GM21786 (cell line): ENCODE results near the gene HLA-E.
A peak's percentile ranks its signal among the peaks of the same experiment; 100 is the strongest.
"Not testable (repeated sequence)": the region's sequence is repeated elsewhere in the genome, so short reads cannot be mapped to it uniquely, and the experiment has no call there.

ENCODE experiments used
- ATAC-seq: cut with Tn5 transposase; IDR thresholded peaks from one replicate; pipeline ENCODE4 v1.9.1; 2021; ENCODE audit not compliant: unreplicated experiment

HLA-E gene

DNA sequence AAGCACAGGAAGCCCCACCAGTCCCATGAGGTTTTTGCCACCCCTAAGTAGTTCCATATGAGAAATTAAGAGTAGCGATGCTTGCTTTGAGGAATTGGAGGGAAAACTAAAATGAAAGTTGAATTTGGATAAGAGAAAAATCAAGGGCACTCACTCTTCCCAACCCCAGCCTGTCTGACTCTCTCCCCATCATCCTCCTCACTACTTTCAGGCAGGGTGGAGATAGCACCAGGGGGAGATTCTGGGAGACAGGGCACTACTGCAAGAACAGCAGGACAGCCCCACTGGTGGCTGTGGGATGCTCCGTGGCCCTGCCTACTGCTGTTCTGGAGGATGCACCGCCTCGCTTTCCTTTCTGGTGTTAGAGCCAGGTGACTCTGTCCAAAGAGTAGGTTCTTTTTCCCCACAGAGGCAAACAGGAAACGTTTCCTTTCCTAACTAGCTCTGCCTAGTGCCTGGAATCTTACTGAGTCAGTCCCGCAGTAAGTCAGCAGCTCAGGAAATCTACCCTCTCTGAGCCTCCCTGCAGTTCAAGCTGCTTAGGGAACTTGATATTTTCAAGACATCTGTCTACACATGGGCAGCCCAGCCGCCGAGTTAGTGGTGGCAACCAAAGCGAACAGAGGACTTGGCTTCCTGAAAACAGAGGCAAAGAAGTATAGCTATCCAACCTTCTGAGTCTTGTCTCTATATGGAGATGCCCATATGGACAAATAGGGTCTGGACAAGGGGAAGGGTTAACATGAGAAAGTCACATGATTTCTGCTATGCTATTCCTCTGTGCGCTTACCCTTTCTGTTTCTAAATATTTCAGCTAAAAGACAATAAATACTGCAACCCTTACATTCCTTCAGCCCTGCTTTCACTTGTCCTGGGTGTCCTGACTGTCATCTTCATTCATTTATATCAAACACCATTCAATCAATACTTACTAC is 11.4 kb downstream of the HLA-E start:
- no peak for ATAC-seq

DNA sequence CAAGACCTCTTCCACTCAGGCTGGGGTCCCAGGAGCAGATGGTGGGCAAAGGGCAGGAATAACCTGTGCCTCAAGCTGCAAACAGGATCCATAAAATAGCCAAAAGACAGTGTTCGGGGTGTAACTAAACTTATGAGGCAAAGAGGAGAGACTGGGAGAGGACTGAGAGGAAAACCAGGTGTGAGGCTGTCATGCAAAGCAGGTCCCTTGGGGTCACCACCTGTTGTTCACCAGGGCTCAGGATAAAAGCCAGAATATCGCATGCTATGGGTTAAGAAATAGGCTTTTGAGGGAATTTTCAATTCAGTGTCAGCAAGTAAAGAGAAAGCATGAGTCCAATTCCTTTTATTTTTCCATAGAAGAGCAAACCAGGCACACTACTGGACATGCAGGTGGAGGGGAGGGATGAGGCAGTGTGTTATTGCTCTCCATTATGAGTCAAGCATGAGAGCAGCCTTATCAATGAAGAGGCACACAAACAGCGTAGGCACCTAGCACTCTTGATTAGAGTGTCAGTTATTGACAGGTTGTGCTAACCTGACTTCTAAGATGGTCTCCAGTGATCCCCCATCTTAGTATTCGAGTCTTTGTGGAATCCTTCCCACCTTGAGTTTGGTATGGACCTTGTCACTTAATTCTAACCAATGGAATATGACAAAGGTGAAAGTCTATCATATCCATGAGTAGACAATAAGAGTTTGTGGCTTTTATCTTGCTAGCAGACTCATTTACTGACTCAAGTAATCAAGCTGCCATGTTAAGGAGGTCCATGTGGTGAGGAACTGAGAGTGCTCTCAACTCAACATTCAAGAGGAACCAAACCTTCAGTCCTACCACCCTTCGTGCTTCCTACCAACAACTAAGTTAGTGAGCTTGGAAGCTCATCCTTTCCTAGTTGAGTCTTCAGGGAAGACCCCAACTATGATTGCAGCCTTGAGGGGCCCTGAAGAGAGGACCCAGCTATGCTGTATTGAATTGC is 18.8 kb downstream of the HLA-E start:
- peak; percentile 59 for ATAC-seq

DNA sequence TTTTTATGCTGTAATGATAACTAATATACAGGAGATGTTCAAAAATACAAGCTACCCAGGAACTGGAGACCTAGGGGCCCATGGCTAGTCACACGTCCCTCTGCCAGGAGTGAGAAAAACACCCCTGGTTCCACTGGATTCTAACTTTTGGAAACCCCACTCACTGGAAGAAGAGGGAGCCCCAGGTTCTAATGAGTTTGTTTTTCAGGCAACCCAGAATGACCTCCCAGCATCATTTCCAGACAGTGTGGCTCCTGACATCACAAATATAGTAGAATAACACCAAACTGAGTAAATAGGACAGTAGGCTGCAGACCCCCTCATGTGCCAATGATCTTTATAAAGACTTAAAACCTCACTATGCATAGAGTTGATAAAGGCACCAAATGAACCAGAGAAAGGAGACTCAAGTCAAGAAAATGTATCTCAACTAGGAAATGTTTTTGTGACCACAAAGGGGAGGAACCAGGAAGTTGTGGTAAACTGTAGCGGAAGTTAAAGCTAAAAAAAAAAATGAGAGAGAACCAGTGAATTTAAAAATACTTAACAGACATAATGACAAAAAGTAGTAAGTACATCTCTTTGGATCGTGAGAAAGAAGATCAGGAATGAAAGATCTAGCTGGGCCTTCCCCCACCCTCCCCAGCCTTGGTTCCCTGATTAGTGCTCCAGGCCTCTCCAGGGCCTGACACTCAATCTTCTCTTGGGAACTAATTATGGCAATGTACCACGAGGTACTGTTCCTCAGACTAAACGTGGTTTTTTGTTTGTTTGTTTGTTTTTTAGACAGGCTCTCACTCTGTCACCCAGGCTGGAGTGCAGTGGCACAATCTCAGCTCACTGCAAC is 19.8 kb downstream of the HLA-E start:
- ATAC-seq, result peak; percentile 57

DNA sequence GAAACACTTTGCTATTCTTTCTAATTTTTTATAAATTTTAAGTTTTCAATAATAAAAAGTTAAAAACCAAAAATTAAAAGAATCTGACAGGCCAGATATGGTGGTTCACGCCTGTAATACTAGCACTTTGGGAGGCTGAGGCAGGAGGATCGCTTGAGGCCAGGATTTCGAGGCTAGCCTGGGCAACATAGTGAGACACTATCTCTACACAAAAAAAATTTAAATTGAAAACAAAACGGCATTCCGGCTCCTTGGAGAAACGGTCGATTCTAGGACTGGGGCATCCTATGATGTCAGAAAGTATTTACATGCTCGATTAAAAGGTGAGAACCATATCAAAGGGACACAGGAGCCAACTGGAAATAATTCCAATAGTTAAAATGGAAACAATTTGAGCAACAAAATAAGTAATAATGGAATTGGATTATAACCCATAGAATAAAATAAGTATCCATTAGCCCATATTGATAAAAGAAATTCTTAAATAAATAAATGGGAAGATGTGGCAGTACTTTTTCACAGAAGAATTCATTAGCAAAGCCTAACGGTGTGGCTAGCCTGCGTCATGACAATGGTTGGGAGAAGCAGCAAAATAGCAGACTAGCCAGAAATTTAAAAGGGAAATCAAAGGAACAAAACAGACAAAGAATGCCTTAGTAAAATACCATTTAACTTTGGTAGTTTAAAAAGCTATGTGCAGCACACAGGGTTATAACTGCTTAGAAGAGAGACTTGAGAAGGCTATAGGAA is 21.3 kb downstream of the HLA-E start:
- ATAC-seq, result no peak

DNA sequence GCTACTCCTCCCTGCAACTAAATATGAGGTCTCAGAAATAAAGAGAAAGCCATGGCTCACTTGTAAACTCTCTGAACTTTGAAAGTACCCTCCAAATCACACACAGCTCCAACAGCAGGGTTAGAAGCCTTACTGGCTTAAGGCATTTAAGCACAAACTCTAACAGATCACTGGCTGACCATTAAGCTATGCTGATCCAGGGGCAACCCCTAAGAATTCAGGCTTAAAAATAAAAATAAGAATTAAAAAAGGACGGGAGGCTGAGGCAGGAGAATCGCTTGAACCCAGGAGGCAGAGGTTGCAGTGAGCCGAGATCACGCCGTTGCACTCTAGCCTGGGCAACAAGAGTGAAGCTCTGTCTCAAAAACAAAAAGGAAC is 21.8 kb downstream of the HLA-E start:
- no peak for ATAC-seq

DNA sequence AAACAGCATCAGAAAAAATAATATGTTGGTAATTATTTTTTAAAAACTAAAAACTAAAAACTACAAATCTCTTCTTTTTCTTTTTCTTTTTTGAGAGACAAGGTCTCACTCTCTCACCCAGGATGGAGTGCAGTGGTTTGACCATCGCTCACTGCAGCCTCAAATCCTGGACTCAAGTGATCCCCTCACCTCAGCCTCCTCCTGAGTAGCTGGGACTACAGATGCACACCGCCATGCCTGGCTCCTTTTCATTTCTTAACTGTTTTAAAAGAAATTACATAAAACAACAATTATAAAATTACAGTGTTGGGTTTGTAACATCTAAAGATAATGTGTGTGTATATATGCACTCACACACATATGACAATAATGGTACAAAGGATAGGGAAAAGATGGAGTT is 24.1 kb downstream of the HLA-E start:
- no peak for ATAC-seq

DNA sequence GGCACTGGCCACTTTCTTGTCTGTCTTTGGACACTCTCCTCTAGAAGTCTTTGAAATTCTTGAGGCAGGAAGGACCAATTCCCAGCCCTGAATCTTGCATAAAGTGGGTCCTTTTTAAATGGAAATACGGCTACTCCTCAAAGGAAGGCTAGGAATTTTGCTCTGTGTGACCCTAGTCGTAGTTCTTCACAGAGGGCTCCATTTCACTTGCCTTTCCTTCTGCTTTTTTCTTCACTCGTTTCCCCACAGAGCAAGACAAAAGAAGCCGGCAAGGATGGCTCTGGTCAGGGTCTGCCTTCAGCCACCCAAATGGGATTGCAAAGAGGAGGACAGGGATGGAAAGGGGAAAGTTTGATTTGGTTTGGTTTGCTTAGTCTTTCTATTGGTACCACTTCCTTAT is 25.8 kb downstream of the HLA-E start:
- ATAC-seq, result no peak

DNA sequence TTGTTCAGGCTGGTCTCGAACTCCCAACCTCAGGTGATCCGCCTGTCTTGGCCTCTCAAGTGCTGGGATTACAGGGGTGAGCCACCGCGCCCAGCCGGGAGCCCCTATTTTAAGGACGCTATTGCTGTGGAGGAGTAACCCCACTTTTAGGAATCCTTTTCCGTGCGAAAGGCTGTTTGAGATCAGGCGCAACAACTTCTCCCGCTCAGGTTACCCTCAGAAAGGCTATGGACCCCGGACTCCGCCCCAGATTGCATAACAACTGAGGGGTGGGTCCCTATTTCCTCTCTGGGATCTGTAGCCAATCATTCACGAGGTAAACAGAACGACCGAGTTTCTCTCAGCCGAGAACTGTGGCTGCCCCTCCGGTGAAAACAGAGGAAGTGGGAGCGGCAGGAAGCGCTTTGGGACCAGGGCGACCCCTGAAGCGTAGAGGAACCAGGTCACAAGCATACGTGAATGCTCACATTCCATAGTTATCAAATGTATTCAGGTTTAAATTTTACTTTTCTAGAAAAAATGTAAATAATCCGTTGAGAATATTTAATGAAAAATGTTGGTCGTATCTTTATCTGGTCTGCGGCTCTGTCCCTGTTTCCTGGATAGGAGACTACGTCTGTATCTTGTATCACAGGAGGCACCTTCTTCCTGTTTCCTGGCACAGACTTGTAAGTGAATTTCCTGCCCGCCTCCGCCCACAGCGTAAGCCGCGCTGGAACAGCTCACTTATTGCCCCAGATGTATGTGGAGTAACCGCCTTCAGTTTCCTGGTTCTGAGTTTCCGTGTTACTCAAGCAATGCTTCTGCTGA is 26.8 kb downstream of the HLA-E start:
- peak; percentile 79 for ATAC-seq

DNA sequence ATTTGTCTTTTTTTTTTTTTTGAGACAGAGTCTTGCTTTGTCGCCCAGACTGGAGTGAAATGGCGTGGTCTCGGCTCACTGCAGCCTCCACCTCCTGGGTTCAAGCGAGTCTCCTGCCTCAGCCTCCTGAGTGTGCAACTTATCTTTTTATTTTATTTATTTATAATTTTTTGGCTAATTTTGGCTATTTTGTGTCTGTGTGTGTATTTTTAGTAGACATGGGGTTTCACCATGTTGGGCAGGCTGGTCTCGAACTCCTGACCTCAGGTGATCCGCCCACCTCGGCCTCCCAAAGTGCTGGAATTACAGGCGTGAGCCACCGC is 27.4 kb downstream of the HLA-E start:
- ATAC-seq, result not testable (repeated sequence)

DNA sequence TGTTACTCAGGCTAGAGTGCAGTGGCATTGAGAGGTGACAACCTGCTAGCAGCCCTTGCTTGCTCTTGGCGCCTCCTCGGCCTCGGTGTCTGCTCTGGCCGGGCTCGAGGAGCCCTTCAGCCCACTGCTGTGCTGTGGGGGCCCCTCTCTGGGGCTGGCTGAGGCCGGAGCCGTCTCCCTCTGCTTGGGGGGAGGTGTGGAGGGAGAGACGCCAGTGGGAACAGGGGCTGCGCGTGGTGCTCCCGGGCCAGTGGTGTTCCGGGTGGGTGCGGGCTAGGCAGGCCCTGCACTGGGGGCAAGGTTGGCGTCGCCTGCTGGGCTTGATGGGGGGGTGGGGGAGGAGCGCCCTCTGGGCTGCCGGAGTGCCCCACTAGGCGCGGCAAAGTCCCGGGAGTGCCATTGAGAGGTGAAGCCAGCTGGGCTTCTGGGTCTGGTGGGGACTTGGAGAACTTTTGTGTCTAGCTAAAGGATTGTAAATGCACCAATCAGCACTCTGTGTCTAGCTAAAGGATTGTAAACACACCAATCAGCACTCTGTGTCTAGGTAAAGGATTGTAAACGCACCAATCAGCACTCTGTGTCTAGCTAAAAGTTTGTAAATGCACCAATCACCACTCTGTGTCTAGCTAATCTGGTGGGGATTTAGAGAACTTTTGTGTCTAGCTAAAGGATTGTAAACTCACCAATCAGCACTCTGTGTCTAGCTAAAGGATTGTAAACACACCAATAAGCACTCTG is 28.6 kb downstream of the HLA-E start:
- ATAC-seq, result not testable (repeated sequence)

DNA sequence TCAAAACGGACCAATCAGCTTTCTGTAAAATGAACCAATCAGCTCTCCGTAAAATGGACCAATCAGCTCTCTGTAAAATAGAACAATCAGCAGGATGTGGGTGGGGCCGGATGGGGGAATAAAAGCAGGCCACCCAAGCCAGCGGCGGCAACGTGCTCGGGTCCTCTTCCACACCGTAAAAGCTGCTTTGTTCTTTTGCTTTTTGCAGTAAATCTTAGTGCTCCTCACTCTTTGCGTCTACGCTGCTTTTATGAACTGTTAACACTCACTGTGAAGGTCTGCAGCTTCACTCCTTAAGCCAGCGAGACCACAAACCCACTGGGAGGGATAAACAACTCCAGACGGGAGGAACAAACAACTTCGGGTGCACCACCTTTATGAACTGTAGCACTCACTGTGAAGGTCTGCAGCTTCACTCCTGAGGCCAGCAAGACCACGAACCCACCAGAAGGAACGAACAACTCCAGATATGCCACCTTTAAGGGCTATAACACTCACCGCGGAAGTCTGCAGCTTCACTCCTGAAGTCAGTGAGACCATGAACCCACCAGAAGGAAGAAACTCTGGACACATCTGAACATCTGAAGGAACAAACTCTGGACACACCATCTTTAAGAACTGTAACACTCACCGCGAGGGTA is 29.3 kb downstream of the HLA-E start:
- ATAC-seq, result not testable (repeated sequence)

DNA sequence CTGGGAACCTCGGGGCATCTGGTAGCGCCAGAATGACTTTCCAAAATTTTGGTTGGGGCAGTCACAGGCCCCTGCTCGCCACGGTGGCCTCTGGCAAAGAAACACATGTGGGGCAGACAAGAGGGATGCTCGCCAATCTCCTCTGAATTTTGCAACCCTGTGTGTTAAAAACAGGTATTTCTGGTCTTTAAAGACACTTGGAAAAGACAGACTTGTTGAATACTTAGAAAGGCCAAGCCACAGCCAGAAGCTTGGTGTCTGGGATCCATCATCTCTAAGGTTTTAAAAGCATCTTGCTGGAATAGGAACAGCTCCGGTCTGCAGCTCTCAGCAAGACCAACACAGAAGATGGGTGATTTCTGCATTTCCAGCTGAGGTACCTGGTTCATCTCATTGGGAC is 31.2 kb downstream of the HLA-E start:
- no peak for ATAC-seq

DNA sequence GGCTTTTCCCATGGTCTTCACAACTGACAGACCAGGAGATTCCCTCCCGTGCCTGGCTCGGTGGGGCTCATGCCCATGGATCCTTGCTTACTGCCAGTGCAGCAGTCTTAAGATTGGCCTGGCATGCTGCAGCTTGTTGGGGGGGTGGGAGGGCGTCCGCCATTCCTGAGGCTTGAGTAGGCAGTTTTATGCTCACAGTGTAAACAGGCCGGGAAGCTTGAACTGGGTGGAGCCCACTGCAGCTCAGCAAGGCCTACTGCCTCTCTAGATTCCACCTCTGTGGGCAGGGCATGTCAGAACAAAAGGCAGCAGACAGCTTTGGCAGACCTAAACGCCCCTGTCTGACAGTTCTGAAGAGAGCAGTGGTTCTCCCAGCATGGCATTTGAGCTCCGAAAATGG is 31.8 kb downstream of the HLA-E start:
- not testable (repeated sequence) for ATAC-seq

DNA sequence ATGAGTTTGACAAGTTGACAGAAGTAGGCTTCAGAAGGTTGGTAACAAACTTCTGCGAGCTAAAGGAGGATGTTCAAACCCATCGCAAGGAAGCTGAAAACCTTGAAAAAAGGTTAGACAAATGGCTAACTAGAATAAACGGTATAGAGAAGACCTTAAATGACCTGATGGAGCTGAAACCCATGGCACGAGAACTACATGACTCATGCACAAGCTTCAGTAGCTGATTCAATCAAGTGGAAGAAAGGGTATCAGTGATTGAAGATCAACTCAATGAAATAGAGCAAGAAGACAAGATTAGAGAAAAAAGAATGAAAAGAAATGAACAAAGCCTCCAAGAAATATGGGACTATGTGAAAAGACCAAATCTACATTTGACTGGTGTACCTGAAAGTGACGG is 32.6 kb downstream of the HLA-E start:
- not testable (repeated sequence) for ATAC-seq

DNA sequence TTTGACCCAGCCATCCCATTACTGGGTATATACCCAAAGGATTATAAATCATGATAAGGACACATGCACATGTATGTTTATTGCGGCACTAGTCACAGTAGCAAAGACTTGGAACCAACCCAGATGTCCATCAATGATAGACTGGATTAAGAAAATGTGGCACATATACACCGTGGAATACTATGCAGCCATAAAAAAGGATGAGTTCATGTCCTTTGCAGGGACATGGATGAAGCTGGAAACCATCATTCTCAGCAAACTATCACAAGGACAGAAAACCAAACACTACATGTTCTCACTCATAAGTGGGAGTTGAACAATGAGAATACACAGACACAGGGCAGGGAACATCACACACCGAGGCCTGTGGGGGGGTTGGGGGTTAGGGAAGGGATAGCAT is 37.1 kb downstream of the HLA-E start:
- ATAC-seq, result not testable (repeated sequence)

DNA sequence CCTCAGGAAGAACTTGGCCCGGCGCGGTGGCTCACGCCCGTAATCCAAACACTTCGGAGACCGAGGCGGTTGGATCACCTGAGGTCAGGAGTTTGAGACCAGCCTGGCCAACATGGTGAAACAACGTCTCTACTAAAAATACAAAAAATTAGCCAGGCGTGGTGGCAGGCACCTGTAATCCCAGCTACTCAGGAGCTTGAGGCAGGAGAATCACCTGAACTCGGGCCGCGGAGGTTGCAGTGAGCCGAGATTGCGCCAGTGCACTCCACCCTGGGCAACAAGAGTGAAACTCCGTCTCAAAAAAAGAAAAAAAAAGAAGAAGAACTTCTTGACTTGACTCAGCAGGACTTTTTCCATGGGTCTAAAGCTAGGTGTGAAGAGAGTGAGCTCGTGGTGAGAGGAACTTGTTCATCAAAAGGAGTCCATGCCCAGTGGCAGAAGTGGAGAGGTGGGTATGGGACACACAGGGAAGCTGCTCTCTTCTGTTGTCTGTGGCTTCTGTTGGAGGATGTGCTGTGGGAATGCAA is 40.1 kb downstream of the HLA-E start:
- peak; percentile 58 for ATAC-seq

DNA sequence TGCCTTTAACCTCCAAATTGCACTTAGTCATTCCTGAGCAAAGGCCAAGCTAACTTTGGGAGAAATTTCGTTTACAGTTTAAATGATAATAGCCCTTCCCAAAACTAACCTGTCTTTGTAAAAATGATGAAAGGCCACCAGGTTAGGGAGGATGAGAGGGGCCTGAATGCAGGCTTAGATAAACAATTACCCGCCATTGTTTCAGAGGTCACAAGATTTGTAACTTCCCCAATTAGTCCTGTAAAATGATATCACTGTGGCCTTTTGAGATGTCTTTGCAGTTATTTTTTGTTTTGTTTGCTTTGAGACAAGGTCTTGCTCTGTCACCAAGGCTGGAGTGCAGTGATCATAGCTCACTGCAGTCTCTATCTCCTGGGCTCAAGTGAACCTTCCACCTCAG is 40.7 kb downstream of the HLA-E start:
- ATAC-seq, result no peak
